IMR-90 (cell line): ENCODE measurements around the gene SLX9. TPM values are rescaled to one million over a fixed set of nuclear protein-coding genes. Genes with fewer than 3 reads are reported as not detected.
A peak's percentile ranks its signal among the peaks of the same experiment; 100 is the strongest.

Experiments used
- ATAC-seq: fragments of 200-7000 bp; cut with Tn5 transposase; 2 replicates; pipeline ENCODE4 v1.9.1; 2020; ENCODE audit warnings: low read depth, mild to moderate bottlenecking, moderate library complexity
- BruUV-seq: library from RNA; stranded (reverse); fragments of 400-500 nt; replicated peaks from 2 replicates; lab custom pipeline; 2021; lab: Mats Ljungman, UMichigan
- CTCF ChIA-PET: fragments of 300-600 bp; formaldehyde crosslinking; extraction: SDS; loops from one replicate; lab custom pipeline; 2021; ENCODE audit warnings: antibody characterized with exemption; lab: Yijun Ruan, JAX
- POLR2A ChIA-PET: fragments of 300-600 bp; sonication (Branson Sonifier 250); formaldehyde crosslinking; loops from one replicate; lab custom pipeline; 2022; ENCODE audit warnings: antibody characterized with exemption; ENCODE audit not compliant: unreplicated experiment; lab: Charles Lee
- DNase-seq: peaks from one replicate; pipeline ENCODE4 v3.0.0; 2013
- H2AFZ ChIP-seq: replicated peaks from 2 replicates; pipeline ENCODE3; 2013; ENCODE audit warnings: low read length, mild to moderate bottlenecking; ENCODE audit not compliant: poor library complexity
- H2AK5ac ChIP-seq: 2 replicates; pipeline ENCODE4 v1.6.1; 2013; ENCODE audit warnings: low read depth, low read length, inconsistent platforms
- H2AK9ac ChIP-seq: replicated peaks from 2 replicates; pipeline ENCODE3; 2013; ENCODE audit warnings: mild to moderate bottlenecking, low read depth, low read length, moderate library complexity; ENCODE audit not compliant: poor library complexity
- H2BK120ac ChIP-seq: 2 replicates; pipeline ENCODE4 v1.6.1; 2013; ENCODE audit warnings: low read depth, low read length, inconsistent platforms
- H2BK15ac ChIP-seq: 3 replicates; pipeline ENCODE4 v1.6.1; 2013; ENCODE audit warnings: low read depth, low read length, inconsistent platforms
- H2BK20ac ChIP-seq: 2 replicates; pipeline ENCODE4 v1.6.1; 2013; ENCODE audit warnings: low read depth, mild to moderate bottlenecking, inconsistent platforms, low read length, moderate library complexity
- H2BK5ac ChIP-seq: 2 replicates; pipeline ENCODE4 v1.6.1; 2013; ENCODE audit warnings: mild to moderate bottlenecking, low read depth, low read length, inconsistent platforms; ENCODE audit not compliant: poor library complexity, severe bottlenecking
- H3K14ac ChIP-seq: replicated peaks from 2 replicates; pipeline ENCODE4 v1.6.1; 2013; ENCODE audit warnings: low read depth, low read length, inconsistent platforms
- H3K18ac ChIP-seq: 2 replicates; pipeline ENCODE4 v1.6.1; 2013; ENCODE audit warnings: low read depth, low read length, control low read depth
- H3K23ac ChIP-seq: 2 replicates; pipeline ENCODE4 v1.6.1; 2013; ENCODE audit warnings: low read depth, low read length, inconsistent platforms
- H3K27ac ChIP-seq: 2 replicates; pipeline ENCODE4 v1.5.1; 2013; ENCODE audit warnings: mild to moderate bottlenecking, control low read depth, low read length; ENCODE audit not compliant: insufficient read depth
- H3K27me3 ChIP-seq: 2 replicates; pipeline ENCODE4 v1.6.1; 2013; ENCODE audit warnings: low read length; ENCODE audit not compliant: control insufficient read depth, insufficient read depth
- H3K36me3 ChIP-seq: 2 replicates; pipeline ENCODE4 v1.6.1; 2013; ENCODE audit warnings: low read length, mixed read lengths; ENCODE audit not compliant: control insufficient read depth, insufficient read depth
- H3K4ac ChIP-seq: 2 replicates; pipeline ENCODE4 v1.6.1; 2013; ENCODE audit warnings: low read depth, low read length, inconsistent platforms
- H3K4me1 ChIP-seq: 2 replicates; pipeline ENCODE4 v1.6.1; 2013; ENCODE audit warnings: low read length, mixed read lengths; ENCODE audit not compliant: control insufficient read depth, insufficient read depth
- H3K4me2 ChIP-seq: 2 replicates; pipeline ENCODE4 v1.6.1; 2013; ENCODE audit warnings: low read depth, mild to moderate bottlenecking, control low read depth, low read length, moderate library complexity
- H3K4me3 ChIP-seq: 2 replicates; pipeline ENCODE4 v1.5.1; 2013; ENCODE audit warnings: low read depth, mild to moderate bottlenecking, control low read depth, low read length, moderate library complexity; ENCODE audit not compliant: insufficient read depth
- H3K56ac ChIP-seq: 2 replicates; pipeline ENCODE4 v1.6.1; 2013; ENCODE audit warnings: low read length, inconsistent platforms; ENCODE audit not compliant: insufficient read depth; ENCODE audit errors: extremely low read depth
- H3K79me1 ChIP-seq, 2 experiments: 2 replicates each; pipeline ENCODE4 v1.6.1; 2013; ENCODE audit warnings: low read length in 2 of 2, inconsistent platforms in 1 of 2, low read depth in 1 of 2
- H3K9ac ChIP-seq: 2 replicates; pipeline ENCODE4 v1.6.1; 2013; ENCODE audit warnings: low read depth, low read length, control low read depth
- H3K9me1 ChIP-seq: 2 replicates; pipeline ENCODE4 v1.6.1; 2013; ENCODE audit warnings: low read length, inconsistent platforms; ENCODE audit not compliant: insufficient read depth
- H3K9me3 ChIP-seq: 2 replicates; pipeline ENCODE4 v1.6.1; 2013; ENCODE audit warnings: low read length; ENCODE audit not compliant: control insufficient read depth, insufficient read depth
- H4K20me1 ChIP-seq: 2 replicates; pipeline ENCODE4 v1.6.1; 2013; ENCODE audit warnings: low read length, inconsistent platforms; ENCODE audit not compliant: insufficient read depth
- H4K5ac ChIP-seq: 2 replicates; pipeline ENCODE4 v1.6.1; 2013; ENCODE audit warnings: mild to moderate bottlenecking, low read depth, low read length, control low read depth
- H4K8ac ChIP-seq, 2 experiments: 2 replicates each; pipeline ENCODE4 v1.6.1; 2013; ENCODE audit warnings: low read depth in 2 of 2, low read length in 2 of 2, control low read depth in 1 of 2, inconsistent platforms in 1 of 2
- H4K91ac ChIP-seq: 2 replicates; pipeline ENCODE4 v1.6.1; 2013; ENCODE audit warnings: low read depth, low read length, inconsistent platforms; ENCODE audit not compliant: insufficient read depth
- BHLHE40 ChIP-seq: fragments of 150-350 bp; IDR thresholded peaks from 2 replicates; pipeline ENCODE4 v1.6.1; 2016; ENCODE audit warnings: mild to moderate bottlenecking, low read depth, low read length
- CEBPB ChIP-seq: IDR thresholded peaks from 2 replicates; pipeline ENCODE4 v1.6.1; 2012; ENCODE audit warnings: low read depth, low read length, improper control_type of control experiment
- FOS ChIP-seq: fragments of 150-350 bp; IDR thresholded peaks from 2 replicates; pipeline ENCODE4 v1.6.1; 2016; ENCODE audit warnings: low read depth, low read length
- MAFK ChIP-seq: IDR thresholded peaks from 2 replicates; pipeline ENCODE4 v1.6.1; 2012; ENCODE audit warnings: low read depth, low read length, improper control_type of control experiment
- MAZ ChIP-seq: IDR thresholded peaks from 2 replicates; pipeline ENCODE4 v1.6.1; 2012; ENCODE audit warnings: low read depth, mild to moderate bottlenecking, low read length, improper control_type of control experiment, moderate library complexity, borderline replicate concordance
- NFE2L2 ChIP-seq: fragments of 150-350 bp; IDR thresholded peaks from 2 replicates; pipeline ENCODE4 v1.6.1; 2016; ENCODE audit warnings: low read depth, mild to moderate bottlenecking, low read length
- RAD21 ChIP-seq: IDR thresholded peaks from 2 replicates; pipeline ENCODE4 v1.6.1; 2012; ENCODE audit warnings: low read length, improper control_type of control experiment
- RCOR1 ChIP-seq: IDR thresholded peaks from 2 replicates; pipeline ENCODE4 v1.6.1; 2012; ENCODE audit warnings: mild to moderate bottlenecking, low read length, improper control_type of control experiment; ENCODE audit not compliant: insufficient replicate concordance
- RFX5 ChIP-seq: IDR thresholded peaks from 2 replicates; pipeline ENCODE4 v1.8.0; 2012; ENCODE audit warnings: low read depth, mild to moderate bottlenecking, low read length, moderate library complexity
- SMC3 ChIP-seq: fragments of 150-350 bp; IDR thresholded peaks from 2 replicates; pipeline ENCODE4 v1.6.1; 2016; ENCODE audit warnings: low read depth, mild to moderate bottlenecking, antibody characterized with exemption, low read length, moderate library complexity
- WGBS, 2 experiments: methylation state at CpG; one replicate each; pipeline versions ENCODE4 v1.1.5 to v1.1.7; 2013; ENCODE audit warnings: missing lambda C conversion rate in 2 of 2; ENCODE audit not compliant: insufficient read length in 1 of 2; ENCODE audit errors: extremely low coverage in 2 of 2; 5-methylcytosine and 5-hydroxymethylcytosine counted together
- dilution Hi-C: fragments of 300-500 bp; cut with HindIII; formaldehyde crosslinking; loops from one replicate; pipeline ENCODE4 v1.14.3; 2018; ENCODE audit warnings: low sequenced_read_pairs; ENCODE audit not compliant: unreplicated experiment
- in situ Hi-C: fragments of 300-500 bp; cut with MboI; formaldehyde crosslinking; loops from 3 replicates; pipeline ENCODE4 v1.14.3; 2019; ENCODE audit warnings: low sequenced_read_pairs, inconsistent platforms, mixed read lengths
- intact Hi-C: fragments of 100-400 bp; cut with micrococcal nuclease; formaldehyde crosslinking; loops from 2 replicates; pipeline ENCODE4 v1.10.0; 2022
- polyA plus RNA-seq, 3 experiments: library from polyadenylated mRNA; depleted of rRNA; stranded (reverse); fragments of >200 nt; gene quantifications; 2 replicates each; pipeline ENCODE4 v1.2.3, GENCODE V29; 2012; ENCODE audit warnings: low replicate concordance in 1 of 3
- total RNA-seq: library from RNA; depleted of rRNA; stranded (reverse); fragments of >200 nt; gene quantifications from 2 replicates; pipeline ENCODE4 v1.2.3, GENCODE V29; 2012
- TF ChIP-seq, protein P1 (sequence below): conservative IDR thresholded peaks from 2 replicates; pipeline ENCODE4 v1.5.1; 2012; ENCODE audit warnings: mild to moderate bottlenecking, low read depth, low read length, improper control_type of control experiment
- TF ChIP-seq, protein P2 (sequence below): fragments of 150-350 bp; IDR thresholded peaks from 2 replicates; pipeline ENCODE4 v1.6.1; 2016; ENCODE audit warnings: low read depth, mild to moderate bottlenecking, low read length, moderate library complexity, borderline replicate concordance
- TF ChIP-seq, protein P3 (sequence below): fragments of 150-350 bp; IDR thresholded peaks from 2 replicates; pipeline ENCODE4 v1.6.1; 2017; ENCODE audit warnings: mild to moderate bottlenecking, antibody characterized with exemption, low read length, low read depth

The SLX9 gene
- total and polyA plus RNA-seq, 2 of the 4 experiments (the other 2 are of a cell fraction) = 10.4 to 21.7 TPM

DNA sequence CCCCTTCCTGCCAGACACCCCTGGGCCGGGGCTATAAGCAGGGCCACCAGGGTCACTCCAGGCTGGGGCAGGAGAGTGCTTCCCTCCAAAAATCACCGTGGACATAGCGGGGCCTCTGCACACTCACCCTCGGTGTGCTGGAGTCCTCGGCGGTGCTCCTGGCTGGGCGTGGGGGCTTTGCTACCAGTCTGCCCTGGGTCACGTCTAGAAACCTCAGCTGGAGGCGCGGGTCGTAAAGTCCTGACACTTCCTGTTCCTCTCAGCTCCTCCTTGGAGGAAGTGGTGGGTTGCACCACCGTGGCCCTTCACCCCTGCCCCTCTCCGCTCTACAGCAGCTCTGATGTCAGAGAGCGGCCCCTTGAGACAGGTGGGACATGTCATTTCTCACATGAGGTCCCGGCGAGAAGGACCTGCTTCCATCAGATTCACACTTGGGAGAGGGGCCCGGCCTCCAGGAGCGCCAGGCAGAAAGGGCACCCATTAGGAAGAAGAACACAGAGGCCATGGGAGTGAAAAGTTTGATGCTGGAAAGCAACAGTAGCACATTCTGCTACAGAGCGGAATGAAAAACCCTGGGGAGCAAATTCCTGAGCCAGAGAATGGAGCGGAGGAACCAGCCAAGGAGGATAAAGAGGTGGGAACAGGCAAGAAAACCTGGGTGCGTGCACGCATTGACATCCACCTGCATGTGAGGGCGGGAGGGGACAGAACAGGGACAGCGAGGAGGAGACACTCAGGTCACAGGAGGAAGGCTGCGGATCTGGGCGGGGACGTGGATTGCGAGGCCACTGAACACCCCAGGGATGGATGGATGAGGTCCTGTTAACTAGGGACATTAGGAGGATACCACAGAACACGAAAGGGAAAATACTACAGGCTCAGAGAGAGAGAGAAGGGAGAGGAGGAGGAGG is 18.9 kb upstream of the SLX9 start, which contains the start of gene ITGB2:
ITGB2 (minus strand) TSS at position 206 of the 911 bp plus-strand sequence. CDS start 10,117 bp downstream, outside the sequence.
- Histone ChIP-seq H4K8ac (no peak within 1 kb of the TSS), H2BK120ac (no peak within 1 kb of the TSS), H3K9me1 (0 out of 2 replicates have a peak, but pooled peaks cover 2% of the 10 kb centered on the region), H2BK15ac (no peak within 1 kb of the TSS), H2AFZ (no peak within 1 kb of the TSS), H3K27ac (no peak within 1 kb of the TSS), H3K56ac (no peak within 1 kb of the TSS), H2AK5ac (peak within 1 kb of the TSS; percentile 52; the same call in 1 of the 2 replicates), H4K91ac (no peak within 1 kb of the TSS), H3K4ac (no peak within 1 kb of the TSS), H2BK20ac (no peak within 1 kb of the TSS), H2AK9ac (peak within 1 kb of the TSS; percentile 19), H2BK5ac (no peak within 1 kb of the TSS), H3K18ac (no peak within 1 kb of the TSS), H3K4me3 (no peak within 1 kb of the TSS), H3K9ac (no peak within 1 kb of the TSS), H3K23ac (no peak within 1 kb of the TSS), H3K14ac (no peak within 1 kb of the TSS), H3K4me1 (no peaks in the 10 kb centered on the region), H3K27me3 (peaks cover 71% of the 10 kb centered on the region), H4K5ac (no peak within 1 kb of the TSS), H4K20me1 (peaks cover 3% of the 10 kb centered on the region; the same call in 1 of the 2 replicates), H3K36me3 (no peaks in the 10 kb centered on the region), H3K79me1 (no peaks in the 10 kb centered on the region), H3K9me3 (no peaks in the 10 kb centered on the region), H3K4me2 (no peak within 1 kb of the TSS)
- intact Hi-C loops (no loop called here), dilution Hi-C loops (no loop called here), in situ Hi-C loops (no loop called here)
- no TSS peak for BruUV-seq
- ATAC-seq (no peak), DNase-seq (no peak)
- ChIA-PET POLR2A (no interaction called here), CTCF (no interaction called here)
- WGBS, 2 experiments = 32% methylated on average over 18 of the region's 29 CpGs; no CpG with 5 or more reads in 1 of the 2 experiments
- TF ChIP-seq MAZ (no peak), MAFK (no peak), RFX5 (no peak), BHLHE40 (no peak), RAD21 (no peak), SMC3 (no peak), RCOR1 (no peak), FOS (no peak), CEBPB (no peak), NFE2L2 (no peak)
- TF ChIP-seq, protein P1, sequence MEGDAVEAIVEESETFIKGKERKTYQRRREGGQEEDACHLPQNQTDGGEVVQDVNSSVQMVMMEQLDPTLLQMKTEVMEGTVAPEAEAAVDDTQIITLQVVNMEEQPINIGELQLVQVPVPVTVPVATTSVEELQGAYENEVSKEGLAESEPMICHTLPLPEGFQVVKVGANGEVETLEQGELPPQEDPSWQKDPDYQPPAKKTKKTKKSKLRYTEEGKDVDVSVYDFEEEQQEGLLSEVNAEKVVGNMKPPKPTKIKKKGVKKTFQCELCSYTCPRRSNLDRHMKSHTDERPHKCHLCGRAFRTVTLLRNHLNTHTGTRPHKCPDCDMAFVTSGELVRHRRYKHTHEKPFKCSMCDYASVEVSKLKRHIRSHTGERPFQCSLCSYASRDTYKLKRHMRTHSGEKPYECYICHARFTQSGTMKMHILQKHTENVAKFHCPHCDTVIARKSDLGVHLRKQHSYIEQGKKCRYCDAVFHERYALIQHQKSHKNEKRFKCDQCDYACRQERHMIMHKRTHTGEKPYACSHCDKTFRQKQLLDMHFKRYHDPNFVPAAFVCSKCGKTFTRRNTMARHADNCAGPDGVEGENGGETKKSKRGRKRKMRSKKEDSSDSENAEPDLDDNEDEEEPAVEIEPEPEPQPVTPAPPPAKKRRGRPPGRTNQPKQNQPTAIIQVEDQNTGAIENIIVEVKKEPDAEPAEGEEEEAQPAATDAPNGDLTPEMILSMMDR = no peak
- TF ChIP-seq, protein P2, sequence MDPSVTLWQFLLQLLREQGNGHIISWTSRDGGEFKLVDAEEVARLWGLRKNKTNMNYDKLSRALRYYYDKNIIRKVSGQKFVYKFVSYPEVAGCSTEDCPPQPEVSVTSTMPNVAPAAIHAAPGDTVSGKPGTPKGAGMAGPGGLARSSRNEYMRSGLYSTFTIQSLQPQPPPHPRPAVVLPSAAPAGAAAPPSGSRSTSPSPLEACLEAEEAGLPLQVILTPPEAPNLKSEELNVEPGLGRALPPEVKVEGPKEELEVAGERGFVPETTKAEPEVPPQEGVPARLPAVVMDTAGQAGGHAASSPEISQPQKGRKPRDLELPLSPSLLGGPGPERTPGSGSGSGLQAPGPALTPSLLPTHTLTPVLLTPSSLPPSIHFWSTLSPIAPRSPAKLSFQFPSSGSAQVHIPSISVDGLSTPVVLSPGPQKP = no peak
- TF ChIP-seq, protein P3, sequence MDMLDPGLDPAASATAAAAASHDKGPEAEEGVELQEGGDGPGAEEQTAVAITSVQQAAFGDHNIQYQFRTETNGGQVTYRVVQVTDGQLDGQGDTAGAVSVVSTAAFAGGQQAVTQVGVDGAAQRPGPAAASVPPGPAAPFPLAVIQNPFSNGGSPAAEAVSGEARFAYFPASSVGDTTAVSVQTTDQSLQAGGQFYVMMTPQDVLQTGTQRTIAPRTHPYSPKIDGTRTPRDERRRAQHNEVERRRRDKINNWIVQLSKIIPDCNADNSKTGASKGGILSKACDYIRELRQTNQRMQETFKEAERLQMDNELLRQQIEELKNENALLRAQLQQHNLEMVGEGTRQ = no peak
